GM23338 (cell line): ENCODE data around the gene MIER2.

Experiments
- POLR2AphosphoS5 ChIP-seq: IDR thresholded peaks from 2 replicates; pipeline ENCODE4 v1.6.1; 2016; ENCODE audit warnings: antibody characterized with exemption, low read depth
- TF ChIP-seq, protein P1 (sequence below), 2 experiments: fragments of 200-600 bp in 1 of 2; sonication (generic) in 1 of 2; conservative IDR thresholded peaks; 2 replicates each; pipeline versions ENCODE4 v1.5.1 to v1.6.1; 2016 to 2017; ENCODE audit warnings: antibody characterized with exemption in 2 of 2, low read depth in 2 of 2, mild to moderate bottlenecking in 2 of 2, moderate library complexity in 1 of 2

DNA sequence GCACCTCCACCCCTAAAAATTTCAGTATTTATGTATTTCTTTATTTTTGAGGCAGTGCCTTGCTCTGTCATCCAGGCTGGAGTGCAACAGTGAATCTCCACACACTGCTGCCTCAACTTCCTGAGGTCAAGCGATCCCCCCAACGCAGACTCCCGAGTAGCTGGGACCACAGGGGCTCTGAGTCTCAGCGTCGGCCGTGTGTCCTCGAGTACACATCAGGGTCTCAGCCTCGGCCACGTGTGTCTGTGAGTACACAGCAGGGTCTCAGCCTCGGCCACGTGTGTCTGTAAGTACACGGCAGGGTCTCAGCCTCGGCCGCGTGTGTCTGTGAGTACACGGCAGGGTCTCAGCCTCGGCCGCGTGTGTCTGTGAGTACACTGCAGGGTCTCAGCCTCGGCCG is 43.2 kb upstream of the MIER2 start:
- TF ChIP-seq, protein P1, sequence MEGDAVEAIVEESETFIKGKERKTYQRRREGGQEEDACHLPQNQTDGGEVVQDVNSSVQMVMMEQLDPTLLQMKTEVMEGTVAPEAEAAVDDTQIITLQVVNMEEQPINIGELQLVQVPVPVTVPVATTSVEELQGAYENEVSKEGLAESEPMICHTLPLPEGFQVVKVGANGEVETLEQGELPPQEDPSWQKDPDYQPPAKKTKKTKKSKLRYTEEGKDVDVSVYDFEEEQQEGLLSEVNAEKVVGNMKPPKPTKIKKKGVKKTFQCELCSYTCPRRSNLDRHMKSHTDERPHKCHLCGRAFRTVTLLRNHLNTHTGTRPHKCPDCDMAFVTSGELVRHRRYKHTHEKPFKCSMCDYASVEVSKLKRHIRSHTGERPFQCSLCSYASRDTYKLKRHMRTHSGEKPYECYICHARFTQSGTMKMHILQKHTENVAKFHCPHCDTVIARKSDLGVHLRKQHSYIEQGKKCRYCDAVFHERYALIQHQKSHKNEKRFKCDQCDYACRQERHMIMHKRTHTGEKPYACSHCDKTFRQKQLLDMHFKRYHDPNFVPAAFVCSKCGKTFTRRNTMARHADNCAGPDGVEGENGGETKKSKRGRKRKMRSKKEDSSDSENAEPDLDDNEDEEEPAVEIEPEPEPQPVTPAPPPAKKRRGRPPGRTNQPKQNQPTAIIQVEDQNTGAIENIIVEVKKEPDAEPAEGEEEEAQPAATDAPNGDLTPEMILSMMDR (conservative IDR thresholded peaks at IDR 0.05; ENCODE audit: low read depth in 2 of 2), result no peak
- TF ChIP-seq POLR2AphosphoS5, result no peak
